ENCODE measurements around the gene PAAF1.

The PAAF1 gene

DNA sequence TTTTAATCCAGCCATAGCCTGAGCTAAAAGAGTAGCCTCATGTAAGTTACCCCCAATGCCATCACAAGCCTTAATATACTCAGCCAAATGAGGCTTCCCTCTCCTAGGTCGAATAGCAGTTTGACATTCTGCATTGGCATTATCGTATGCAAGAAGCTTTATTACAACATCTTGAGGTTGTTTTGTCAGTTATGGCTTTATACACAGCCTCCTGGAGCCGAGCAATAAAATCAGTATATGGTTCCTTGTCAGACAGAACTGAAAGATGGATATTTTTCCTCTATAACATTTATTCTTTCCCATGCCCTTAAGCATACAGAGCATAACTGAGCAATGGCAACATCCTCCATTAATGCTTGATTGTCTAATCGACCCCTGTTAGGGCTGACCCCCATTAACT lies 68.6 kb downstream of the PAAF1 start:
- DNase-seq (ENCODE audit: low read depth, low spot score), result no peak
- TF ChIP-seq, protein P1, sequence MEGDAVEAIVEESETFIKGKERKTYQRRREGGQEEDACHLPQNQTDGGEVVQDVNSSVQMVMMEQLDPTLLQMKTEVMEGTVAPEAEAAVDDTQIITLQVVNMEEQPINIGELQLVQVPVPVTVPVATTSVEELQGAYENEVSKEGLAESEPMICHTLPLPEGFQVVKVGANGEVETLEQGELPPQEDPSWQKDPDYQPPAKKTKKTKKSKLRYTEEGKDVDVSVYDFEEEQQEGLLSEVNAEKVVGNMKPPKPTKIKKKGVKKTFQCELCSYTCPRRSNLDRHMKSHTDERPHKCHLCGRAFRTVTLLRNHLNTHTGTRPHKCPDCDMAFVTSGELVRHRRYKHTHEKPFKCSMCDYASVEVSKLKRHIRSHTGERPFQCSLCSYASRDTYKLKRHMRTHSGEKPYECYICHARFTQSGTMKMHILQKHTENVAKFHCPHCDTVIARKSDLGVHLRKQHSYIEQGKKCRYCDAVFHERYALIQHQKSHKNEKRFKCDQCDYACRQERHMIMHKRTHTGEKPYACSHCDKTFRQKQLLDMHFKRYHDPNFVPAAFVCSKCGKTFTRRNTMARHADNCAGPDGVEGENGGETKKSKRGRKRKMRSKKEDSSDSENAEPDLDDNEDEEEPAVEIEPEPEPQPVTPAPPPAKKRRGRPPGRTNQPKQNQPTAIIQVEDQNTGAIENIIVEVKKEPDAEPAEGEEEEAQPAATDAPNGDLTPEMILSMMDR (IDR thresholded peaks at IDR 0.05; ENCODE audit: low read depth, low read length), result no peak
- in situ Hi-C loops (cut with HindIII; ENCODE audit: low sequenced_read_pairs), result no loop called here
- H3K4me3 ChIP-seq (ENCODE audit: low read depth, low read length), result no peak overlapping the region

DNA sequence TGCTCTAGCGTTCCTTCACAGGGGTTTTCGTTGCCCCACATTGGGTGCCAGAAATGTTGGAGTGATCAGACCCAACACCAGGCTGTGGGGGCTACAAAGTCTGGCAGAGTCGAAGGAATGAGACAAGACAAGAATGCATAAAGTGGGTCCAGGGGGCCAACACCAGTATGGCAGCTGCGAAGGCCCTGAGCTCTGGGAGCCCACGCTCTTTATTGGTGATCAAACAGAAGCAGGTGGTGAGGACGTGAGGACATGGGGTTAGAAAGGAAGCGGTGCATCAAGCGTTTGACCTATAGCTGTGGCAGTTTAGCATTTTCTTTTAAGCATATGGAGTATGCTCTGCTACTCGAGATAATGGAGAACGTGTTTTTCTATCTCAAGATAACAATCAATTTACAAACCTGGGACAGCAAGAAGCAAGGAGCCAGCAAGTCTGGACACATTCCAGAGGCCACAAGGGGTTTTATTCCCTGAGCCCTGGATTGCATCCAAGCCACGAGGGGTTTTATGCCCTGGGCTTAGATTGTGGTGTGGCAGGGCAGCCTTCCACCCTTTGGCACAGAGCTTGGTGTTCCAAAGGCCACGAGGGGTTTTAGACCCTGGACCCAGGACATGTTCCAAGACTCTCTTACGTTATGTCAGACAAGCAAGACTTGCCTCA lies 70.1 kb downstream of the PAAF1 start:
- TF ChIP-seq, protein P1 (IDR thresholded peaks at IDR 0.05; ENCODE audit: low read depth, low read length), result no peak
- H3K4me3 ChIP-seq (ENCODE audit: low read depth, low read length), result no peak overlapping the region
- in situ Hi-C loops (cut with HindIII; ENCODE audit: low sequenced_read_pairs), result no loop called here
- no peak for DNase-seq (ENCODE audit: low read depth, low spot score)

DNA sequence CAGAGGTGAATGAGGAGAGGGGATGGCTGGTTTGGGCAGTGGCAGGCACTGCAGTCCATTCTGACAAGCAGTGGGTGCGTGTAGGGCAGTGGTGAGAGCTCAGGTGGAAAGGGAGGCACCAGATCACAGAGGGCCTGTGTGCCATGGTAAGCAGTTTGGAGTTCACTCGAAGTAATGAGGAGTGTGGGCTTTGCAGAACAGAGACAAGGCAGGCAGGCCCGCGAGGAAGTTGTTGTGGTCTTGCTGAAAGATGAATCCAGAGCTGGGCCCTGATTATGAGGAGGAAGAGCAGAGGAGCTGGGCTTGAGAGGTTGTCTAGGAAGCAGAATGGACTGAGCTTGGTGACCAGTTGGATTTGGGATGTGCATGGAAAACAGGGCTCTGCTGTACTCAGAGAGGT lies 72.4 kb downstream of the PAAF1 start:
- H3K4me3 ChIP-seq (ENCODE audit: low read depth, low read length), result no peak overlapping the region
- no peak for DNase-seq (ENCODE audit: low read depth, low spot score)
- TF ChIP-seq, protein P1 (IDR thresholded peaks at IDR 0.05; ENCODE audit: low read depth, low read length), result no peak
- in situ Hi-C loops (cut with HindIII; ENCODE audit: low sequenced_read_pairs), result no loop called here

DNA sequence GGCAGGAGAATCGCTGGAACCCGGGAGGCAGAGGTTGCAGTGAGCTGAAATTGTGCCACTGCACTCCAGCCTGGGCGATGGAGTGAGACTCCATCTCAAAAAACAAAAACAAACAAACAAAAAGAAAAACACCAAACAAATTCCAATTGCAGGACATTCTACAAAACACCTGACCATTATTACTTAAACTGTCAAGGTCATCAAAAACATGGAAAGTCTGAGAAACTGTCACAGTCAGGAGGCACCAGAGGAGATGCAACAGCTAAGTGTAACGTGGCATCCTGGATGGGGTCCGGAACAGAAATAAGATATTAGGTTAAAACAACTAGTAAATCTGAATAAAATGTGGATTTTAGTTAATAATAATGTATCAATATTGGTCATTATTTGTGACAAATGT lies 73.1 kb downstream of the PAAF1 start:
- TF ChIP-seq, protein P1 (IDR thresholded peaks at IDR 0.05; ENCODE audit: low read depth, low read length), result no peak
- no peak overlapping the region for H3K4me3 ChIP-seq (ENCODE audit: low read depth, low read length)
- in situ Hi-C loops (cut with HindIII; ENCODE audit: low sequenced_read_pairs), result no loop called here
- no peak for DNase-seq (ENCODE audit: low read depth, low spot score)

DNA sequence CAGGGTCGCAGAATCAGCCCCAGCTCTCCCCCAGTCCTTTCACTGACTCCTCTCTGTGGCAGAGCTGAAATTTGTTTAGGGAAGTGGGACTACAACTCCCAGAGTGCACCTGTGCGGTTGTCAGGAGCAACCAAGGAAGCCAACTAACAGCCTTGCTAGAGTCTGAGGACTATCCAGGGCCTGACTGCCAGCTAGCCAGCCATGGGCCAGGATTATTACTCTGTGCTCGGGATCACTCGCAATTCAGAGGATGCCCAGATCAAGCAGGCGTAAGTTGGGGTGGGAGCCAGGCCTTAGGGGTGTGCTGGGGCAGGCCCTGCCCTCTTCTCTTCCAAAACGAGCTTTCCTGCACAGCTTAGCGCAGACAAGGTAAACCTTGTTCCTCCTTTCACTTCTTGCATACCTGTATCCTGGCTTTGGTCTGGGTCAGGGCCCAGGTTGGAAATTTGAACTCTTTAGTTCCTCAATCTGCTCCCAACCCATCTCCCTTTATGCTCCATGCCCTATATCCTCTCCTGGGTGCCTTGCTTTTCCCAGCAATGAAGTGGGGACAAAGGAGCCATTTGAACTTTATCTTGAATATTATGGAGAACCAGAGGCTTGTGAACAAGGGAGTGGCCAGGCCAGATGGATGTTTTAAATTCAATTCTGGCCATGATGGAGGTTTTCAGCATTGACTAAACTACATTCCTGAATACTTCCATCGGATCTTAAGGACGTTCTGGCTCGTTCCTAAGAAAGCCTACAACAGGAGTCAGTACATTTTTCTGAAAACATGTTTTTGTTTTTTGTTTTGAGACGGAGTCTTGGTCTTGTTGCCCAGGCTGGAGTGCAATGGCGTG lies 74.3 kb downstream of the PAAF1 start, which contains the start of gene DNAJB13:
Gene DNAJB13 (plus strand): TSS at position 158 of the 842 bp plus-strand sequence. CDS start 44 bp downstream, at position 202.
- peak; percentile 36 for DNase-seq (ENCODE audit: low read depth, low spot score)
- no peak within 1 kb of the TSS for H3K4me3 ChIP-seq (ENCODE audit: low read depth, low read length)
- TF ChIP-seq, protein P1 (IDR thresholded peaks at IDR 0.05; ENCODE audit: low read depth, low read length), result no peak
- in situ Hi-C loops (cut with HindIII; ENCODE audit: low sequenced_read_pairs), result no loop called here

DNA sequence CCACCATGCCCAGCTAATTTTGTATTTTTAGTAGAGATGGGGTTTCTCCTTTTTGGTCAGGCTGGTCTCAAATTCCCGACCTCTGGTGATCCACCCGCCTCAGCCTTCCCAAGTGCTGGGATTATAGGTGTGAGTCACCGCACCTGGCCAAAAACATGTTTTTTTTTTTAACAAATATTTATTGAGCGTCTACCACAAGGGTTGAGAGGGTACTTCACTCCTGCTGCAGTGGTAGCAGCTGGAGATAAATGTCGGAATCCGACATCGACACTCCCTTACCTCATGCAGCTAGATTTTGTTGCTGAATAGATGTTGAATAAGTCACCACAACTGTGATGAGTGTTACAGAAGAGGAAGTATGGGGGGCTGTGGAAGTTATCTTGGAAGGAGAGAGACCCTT lies 75.0 kb downstream of the PAAF1 start:
- DNase-seq (ENCODE audit: low read depth, low spot score), result no peak
- in situ Hi-C loops (cut with HindIII; ENCODE audit: low sequenced_read_pairs), result no loop called here
- TF ChIP-seq, protein P1 (IDR thresholded peaks at IDR 0.05; ENCODE audit: low read depth, low read length), result no peak
- H3K4me3 ChIP-seq (ENCODE audit: low read depth, low read length), result no peak overlapping the region
